Stimulated activated CD8-positive, alpha-beta memory T cell treated with anti-CD3 and anti-CD28 coated beads, Interleukin-12 subunit alpha, Interleukin-12 subunit beta, amount 100 ng/mL, for 1 hour (primary cell): ENCODE data around the gene LARGE1.

Source experiments
- DNase-seq: peaks from one replicate; pipeline ENCODE4 v3.0.0-alpha.2; 2020; ENCODE audit warnings: low read depth

The LARGE1 gene

DNA sequence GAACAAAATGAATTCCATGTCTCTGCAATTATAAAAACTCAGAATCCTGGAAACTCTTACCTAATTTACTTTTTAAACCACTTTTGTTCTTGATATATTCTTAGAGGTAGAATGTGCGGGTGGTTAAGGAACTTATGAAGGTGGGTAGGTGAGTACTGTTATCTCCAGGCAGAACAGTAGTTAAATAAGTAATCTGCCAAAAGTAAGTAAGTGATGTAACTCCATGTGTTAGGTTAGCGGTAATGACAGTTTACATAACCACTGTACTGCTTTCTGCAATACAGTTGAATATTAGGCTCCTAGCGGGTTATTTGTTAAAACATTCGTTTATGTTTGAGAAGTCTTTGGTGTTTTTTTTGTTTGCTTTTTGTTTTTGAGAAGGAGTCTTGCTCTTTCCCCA is 7.1 kb downstream of the LARGE1 start:
- no peak for DNase-seq

DNA sequence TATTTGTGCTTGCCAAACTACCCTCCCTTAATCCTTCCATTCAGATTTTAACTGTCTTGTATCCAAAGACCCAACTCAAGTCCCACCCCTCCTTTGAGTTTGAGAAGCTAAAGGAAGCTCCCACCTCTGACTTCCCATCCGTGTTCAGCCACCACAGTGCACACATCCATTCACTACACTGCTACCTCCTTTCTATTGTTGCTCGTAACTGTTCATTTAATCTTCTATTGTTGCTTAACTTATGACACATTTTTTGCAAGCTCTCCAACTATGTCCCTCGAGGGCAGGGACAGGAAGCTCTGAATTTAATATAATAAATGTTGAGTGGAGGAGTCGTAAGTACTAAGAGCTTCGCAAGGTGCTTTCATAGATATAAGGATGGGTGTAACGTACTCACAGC is 10.4 kb downstream of the LARGE1 start:
- no peak for DNase-seq

DNA sequence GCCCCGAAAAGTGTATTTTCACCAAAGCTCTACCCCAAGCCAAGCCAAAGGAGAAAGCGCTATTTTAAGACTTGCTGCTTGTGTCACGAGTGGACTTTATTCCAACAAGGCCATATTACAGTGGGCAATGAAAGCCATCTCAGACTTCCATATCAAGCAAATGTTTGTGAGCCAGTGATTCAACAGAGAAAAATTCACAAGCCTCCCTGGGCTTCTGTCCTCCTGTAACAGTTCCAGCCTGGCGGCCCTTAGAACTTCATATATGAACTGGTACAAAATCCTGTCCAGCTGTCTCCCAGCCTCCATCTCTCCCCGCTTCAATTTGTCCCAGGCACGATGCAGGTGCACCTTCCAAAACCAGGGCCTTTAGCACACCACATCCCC is 11.2 kb downstream of the LARGE1 start:
- DNase-seq = no peak

DNA sequence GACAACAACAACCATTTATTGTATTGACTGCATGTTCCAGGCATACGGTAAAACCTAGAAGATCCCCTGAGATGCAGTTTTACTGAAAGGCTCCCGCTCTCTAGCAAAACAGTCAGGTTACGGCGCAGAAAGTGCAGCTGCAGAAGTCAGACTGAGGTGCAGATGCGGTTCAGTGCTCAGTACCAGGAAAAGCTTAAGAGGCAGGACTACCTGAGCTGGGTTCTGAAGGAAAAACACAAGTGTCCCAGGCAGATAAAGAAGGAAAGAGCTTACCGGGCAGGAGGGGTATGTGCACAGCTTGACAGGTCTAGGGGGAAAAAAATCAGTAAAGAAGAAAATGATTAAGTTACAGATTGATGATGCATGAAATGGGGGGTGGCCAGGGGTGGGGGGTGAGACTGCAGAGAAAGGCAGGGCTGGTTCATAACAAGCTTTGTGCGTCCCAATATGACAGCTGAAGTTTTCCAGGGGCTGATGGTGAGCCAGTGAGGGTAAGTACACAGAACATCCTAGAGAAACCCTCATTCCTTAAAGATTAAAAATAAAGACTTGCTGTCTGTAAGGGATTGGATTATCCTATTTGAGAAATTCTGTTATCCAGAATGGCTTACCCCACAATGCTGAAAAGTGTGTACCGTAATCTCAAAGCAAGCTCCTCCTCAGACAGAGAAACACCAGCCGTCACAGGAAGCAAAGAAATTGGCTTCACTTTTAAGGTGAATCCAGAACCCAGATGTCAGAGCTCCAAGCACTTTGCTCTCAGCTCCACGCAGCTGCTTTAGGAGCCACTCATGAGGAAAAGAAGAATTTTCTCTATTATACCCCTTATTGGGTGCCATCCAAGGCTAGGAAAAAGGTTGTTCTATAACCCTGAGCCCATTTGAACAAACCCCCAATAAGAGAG is 11.9 kb downstream of the LARGE1 start:
- DNase-seq = no peak

DNA sequence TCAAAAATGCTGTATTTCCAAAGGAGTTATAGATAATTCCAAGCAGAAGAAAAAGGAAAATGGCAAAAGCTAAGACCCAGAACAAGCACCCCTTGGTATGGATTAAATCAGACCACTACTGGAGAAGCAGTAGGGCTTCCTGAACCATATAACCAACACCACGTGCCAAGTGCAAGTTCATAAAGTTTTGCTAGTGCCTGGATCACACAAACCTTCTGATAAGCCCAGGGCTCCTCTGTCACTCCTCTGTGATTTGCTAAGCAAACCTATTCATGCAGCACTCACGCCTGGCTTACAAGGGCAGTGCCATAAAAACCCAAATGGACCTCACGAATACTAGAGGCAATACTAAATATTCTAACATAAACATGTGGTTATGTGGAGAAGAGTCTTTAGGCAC is 13.3 kb downstream of the LARGE1 start:
- DNase-seq = no peak

DNA sequence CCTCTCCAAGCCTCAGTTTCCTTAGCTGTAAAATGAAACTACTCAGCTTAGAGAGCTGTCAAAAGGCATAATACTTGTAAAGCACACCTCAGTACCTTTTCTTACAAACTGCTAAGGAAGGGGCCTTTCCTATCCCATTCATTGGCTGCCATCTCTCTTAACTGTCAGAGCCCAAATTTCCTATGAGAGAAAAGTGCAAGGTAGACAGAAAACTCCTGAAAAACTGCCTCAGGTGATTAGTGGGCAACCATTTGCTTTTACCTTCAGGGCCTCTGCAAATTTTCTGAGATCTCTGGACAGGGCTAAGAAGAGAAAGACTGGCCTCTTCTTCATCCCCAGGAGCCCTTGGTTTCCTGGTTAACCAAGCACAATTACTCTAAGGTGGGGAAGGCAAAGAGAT is 13.8 kb downstream of the LARGE1 start:
- DNase-seq = no peak

DNA sequence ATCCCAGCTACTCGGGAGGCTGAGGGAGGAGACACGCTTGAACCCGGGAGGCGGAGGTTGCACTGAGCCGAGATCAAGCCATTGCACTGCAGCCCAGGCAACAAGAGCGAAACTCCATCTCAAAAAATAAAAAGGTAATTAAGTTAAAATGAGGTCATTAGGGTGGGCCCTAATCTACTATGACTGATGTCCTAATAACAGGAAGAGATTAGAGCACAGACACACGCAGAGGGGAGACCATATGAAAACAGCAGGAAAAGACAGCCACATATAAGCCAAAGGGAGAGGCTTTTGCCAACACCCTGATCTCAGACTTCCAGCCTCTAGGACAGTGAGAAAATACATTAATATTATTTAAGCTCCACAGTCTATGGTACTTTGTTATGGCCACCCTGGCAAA is 17.3 kb downstream of the LARGE1 start:
- no peak for DNase-seq

DNA sequence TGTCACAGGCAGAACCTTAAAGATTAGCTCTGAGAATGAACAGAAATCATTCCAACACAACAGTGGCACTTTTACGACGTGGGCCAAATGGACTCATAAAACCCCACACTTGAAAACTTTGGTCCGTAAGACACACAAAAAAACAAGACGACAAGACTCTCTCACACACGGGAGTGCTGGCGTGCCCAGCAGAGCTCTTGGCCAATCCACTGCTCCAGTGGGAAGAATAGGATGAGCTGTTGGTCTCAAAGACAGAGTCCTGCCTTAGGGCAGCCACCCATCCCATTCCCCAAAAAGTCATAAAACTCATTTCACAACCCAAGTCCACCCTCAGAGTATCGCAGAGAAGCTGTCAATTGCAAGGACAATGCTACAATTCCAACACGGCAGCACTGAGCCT is 18.2 kb downstream of the LARGE1 start:
- DNase-seq = no peak

DNA sequence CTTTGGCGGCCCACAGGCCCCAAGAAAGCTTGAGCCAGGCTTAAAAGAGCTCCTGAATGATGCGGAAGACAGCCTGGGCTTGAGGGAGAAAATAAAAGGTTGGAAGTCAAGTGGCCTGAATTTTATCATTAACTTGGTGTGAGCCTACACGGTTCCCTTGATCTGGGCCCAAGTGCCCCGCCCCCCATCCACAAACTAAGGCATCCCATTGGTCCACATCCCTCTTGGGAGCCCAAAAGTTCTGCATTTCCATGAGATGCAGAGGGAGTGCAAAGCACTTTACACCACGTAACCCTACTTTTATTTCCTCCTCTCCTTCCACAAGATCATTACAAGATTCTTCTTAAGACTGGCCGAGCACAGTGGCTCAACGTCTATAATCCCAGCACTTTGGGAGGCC is 22.2 kb downstream of the LARGE1 start:
- no peak for DNase-seq

DNA sequence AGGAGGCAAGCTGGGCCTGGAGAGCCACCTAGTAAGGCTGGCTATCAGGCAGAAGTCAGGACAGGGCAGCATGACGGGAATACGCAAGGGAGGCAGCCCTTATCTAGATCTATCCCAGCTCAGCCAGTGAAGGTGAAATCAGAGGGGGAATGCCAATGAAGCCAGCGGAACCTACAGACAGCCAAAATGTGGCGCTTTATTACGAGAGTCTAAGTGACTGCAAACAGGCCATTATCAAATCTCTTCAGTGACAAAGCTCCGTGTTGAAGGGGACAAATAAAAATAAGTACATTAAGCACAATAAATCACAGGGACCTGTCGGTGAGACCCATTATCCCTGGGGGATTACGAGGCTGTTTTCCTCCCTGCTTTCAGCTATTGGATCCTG is 22.8 kb downstream of the LARGE1 start:
- DNase-seq = no peak

DNA sequence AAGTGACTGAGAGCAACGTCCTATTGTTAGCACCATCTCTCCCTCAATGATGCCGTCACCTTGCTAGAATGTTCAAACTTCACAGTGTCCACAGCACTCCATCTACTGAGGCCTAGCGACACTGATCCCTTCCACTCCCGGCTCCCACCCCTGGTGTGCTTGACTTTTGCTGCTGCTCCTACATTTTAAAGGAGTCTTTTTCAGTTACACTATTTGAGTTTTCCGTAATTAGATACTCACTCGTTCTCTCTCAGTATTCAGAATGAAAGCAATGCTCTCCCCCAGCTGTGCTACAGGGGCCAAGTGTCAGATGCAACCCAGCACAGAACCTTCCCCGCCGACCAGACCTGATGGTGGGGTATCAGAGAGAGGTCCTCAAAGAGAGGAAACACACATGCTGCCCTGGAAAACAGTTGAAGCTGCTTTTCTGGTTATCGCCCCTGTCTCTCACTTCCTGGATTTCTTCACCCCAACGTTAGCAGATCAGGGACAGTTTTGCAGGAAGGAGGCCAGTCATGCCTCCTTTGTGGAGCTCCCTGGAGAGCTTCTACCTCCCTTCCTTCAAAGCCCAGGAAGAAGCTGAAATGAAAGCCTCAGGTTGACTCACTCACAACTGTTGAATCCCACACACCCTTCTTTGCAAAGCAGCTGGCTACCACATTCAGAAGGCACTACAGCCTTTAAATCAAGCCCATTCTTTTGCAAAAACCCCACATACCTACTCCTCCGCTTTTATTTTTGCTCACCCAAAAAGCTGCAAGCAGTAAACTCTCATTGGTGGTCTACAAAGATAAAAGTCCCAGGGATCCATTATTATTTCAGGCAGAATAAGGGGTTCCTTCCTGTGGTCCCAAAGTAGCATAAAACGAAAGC is 23.5 kb downstream of the LARGE1 start:
- DNase-seq = no peak

DNA sequence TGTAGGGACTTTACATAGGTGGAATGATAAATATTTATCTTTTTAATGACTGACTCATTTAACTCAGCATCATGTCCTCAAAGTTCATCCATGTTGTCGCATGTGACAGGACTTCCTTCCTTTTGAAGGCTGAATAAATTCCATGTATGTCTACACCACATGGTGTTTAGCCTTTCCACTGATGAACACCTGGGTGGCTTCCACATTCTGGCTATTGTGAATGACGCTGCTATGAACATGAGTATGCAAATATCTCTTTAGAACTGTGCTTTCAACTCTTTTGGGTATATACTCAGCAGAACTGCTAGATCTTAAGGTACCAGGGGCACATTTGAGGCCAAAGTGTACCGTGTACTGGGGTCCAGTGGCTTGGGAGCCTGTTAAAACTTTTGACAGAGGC is 24.1 kb downstream of the LARGE1 start:
- no peak for DNase-seq

DNA sequence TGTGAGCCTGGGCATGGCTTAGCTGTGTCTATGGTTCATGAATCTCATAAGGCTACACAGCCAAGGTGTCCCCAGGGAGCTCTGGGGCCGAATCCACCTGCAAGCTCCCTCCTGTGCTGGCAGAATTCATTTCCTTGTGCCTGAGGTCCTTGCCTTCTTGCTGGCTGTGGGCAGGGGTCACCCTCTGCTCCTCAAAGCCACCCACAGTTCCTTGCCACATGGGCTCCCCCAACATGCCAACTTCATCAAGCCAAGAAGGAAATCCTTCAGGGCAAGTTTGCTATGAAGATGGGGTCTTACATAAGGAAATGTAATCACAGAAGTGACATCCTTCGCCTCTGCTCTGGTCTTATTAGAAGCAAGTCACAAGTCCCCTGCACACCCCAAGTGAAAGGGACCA is 24.8 kb downstream of the LARGE1 start:
- DNase-seq = no peak

DNA sequence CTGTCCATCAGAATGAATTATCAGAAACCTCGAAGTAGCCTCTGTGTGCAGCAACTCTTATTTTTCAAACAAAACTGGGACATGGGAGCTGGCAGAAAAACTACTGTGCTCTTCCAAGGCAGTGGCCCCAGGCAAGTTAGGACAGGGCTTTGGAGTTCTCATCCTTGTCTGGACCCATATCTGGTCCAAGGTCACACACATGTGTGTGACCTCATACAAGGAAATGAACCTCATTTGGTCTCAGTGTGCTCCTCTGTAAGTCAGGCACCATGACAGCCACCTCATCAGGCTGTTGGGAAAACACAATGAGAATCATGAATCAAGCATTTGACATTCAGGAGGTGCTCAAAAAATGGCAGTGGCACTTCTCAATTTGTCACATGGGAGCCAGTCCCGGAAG is 25.8 kb downstream of the LARGE1 start:
- DNase-seq = no peak

DNA sequence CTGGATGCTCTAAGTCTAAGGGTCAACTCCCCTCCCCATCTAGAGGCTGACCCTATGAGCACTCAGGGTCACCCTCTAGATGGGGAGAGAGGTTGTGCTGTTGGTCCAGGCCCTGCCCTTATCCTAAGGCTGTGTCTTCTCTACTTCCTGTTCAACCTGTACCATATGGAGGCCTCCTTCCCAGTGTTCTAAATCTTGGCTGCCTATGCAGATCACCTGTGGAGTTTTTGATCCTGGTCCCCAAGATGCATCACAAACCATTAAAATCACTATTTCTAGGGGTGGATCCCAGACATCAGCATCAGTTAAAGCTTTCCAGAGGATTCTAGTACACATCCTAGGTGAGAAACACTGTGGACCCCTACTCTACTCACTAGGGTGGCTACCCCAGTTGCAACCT is 26.2 kb downstream of the LARGE1 start:
- no peak for DNase-seq

DNA sequence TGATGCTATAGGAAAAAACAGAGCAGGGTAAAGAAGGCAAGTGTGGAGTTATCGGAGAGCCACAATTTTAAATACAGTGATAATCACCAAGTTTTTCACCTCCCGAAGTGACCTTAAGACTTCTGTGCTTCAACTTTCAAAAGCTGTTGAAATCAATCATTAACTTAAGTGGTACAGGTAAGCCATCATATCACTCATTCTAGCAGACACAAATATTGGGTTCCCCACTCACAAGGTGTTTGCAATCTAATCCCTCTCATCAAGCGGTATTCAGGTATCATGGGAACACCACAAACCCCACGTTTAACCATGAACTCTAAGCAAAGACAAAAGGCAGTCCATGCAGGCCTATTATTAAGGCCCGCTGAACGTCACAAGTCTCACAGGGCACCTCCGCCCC is 26.8 kb downstream of the LARGE1 start:
- no peak for DNase-seq

DNA sequence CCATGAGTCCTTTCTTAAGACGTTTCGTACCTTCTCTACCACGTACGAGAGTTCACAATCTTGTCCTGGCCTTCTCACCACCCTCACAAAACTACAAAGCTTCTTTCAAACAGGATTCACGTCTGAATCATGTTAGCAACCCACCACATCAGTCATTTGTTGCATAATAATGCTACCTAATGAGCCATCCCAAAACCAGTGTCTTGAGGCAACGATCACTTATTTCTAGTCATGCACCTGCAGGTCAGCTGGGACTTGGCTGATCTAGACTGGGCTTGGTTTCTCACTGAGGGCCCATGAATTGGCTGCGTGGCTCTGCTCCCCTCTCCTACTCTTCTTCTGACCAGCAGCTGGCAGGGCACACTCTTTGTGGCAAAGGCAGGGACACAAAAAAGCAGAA is 28.3 kb downstream of the LARGE1 start:
- DNase-seq = no peak

DNA sequence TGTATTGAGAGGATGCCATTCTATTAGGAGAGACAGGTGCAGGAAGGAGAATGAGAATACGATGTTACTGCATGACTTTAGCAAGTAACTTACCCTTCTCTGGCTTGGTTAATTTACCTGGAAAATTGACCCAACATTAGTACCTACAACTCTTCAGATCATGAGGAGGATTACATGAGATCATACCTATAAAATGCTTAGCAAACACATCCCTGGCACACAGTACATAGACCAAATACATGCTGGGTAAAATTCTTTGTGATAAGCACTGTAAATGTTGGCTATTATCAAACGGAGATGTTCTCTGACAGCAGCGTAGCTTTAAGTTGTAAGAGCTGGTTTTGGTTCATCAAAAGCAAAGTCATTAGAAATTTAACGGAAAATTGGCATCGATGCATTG is 28.8 kb downstream of the LARGE1 start:
- DNase-seq = no peak

DNA sequence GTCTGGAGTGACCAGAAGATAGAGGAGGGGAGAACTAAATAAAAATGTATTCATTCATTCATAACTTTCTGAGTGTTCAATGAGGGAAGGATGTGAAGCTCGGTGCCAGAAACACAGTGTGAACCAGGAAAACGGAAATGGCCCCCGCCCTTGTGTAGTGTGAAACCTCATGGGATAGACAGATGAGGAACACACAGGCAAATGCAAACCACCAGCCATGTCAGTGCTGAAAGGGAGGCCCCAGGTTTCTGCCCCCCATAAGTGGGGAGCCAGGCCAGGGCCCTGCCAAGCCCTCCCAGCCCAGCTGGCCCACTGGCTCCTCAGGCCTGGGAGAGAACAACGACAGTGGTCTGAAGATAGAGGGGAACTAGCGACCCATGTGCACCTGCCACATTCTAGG is 30.5 kb downstream of the LARGE1 start:
- no peak for DNase-seq

DNA sequence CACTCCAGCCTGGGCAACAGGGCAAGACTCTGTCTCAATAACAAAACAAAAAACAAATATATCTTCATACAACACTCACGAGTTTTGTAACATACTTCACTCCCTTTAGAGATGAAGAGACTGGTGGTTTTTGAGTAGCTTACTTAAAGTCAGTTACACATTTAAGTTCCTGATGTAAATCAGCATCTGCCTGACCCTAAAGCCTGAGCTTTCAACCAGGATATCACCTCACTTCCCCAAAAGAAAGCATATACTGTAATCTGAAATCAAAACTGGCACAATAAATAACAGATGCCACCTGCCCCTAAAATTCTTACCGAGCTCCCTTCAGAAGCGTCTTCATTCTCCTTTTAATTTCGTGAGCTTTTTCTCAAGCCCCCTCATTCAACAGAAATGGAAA is 31.5 kb downstream of the LARGE1 start:
- DNase-seq = no peak

DNA sequence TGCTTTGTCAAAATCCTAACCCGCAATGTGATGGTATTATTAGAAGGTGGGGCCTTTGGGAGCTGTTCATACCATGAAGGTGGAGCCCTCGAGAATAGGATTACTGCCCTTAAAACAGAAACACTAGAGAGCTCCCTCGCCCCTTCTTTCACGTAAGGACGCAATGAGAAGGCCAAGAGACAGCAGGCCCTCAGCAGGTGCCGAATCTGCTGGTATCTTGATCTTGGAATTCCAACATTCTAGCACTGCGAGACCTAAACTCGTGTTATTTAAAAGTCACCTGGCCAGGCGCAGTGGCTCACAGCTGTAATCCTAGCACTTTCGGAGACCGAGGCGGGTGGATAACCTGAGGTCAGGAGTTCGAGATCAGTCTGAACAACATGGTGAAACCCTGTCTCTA is 33.1 kb downstream of the LARGE1 start:
- DNase-seq = no peak

DNA sequence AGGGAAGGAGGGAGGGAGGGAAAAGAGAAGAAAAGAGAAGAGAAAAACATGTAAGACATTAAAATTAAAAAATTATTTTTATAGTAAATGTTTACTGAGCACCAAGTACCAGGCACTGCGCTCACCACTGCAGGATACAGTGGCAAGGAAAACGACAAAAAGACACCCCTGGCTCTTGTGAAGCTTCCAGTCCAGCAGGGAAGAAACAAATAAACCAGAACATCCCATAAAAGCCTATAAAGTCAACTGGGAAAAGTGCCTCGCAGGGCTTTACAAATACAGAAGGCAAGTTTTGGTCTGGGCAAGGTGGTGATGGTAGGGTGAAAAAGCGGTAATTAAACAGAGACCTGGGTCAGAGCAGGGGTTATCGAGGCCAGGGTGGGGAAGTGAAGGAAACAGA is 33.6 kb downstream of the LARGE1 start:
- no peak for DNase-seq

DNA sequence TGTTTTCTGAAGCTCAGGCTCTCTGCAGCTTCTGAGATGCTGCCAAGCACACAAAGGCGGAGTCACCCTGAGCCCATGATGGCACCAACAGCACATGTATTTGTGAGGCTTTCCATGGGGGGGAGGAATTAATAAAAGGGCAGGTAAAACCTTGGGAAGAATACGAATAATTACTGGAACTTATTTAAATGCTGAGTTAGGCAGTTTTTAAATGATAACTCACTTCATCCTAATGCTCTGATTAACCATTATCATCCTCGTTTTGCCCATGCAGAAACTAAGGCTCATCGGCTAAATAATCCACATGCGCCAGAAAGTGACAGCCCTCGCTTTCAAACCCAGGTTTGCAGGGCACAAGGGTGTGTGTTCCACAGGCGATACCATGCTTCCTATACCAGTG is 35.4 kb downstream of the LARGE1 start:
- DNase-seq = no peak
